ENCODE results near the gene SSMEM1. TPM values are rescaled to one million over a fixed set of nuclear protein-coding genes. Genes with fewer than 3 reads are reported as not detected.

SSMEM1 gene, protein sequence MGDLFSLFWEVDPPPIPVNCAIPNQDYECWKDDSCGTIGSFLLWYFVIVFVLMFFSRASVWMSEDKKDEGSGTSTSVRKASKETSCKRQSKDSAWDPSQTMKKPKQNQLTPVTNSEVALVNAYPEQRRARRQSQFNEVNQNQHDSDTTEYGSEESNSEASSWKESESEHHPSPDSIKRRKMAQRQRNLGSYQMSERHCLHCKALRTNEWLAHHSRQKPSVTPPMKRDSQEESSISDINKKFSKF
- not detected in 2 replicates for polyA plus RNA-seq (2011; rRNA removed)
- not detected in 2 replicates for polyA minus RNA-seq (2011; rRNA and poly(A)+ RNA removed)

DNA sequence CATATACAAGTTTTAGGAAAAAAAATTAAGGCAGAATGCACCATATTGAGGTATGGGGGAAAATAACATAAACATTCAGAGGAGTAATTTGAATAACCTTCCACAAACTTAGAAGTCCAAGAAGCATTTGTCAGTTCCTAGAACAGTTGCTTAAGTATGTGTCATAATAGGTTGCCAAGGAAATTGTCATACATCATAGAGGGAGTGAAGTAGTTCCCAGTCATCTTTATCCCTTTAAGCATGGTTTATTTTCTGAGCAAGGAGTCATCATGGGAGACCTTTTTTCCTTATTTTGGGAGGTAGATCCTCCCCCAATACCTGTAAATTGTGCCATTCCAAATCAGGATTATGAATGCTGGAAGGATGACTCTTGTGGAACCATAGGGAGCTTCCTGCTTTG lies at the start of gene SSMEM1:
TSS of gene SSMEM1 (plus strand) at position 219 of the 400 bp plus-strand sequence. CDS start at position 270, 51 bp downstream.
- CTCF ChIA-PET: interaction anchor here (1.0 kb wide), 1 partner anchor 135 kb away, joined by 3 read pairs; no protein-coding TSS in a partner anchor

DNA sequence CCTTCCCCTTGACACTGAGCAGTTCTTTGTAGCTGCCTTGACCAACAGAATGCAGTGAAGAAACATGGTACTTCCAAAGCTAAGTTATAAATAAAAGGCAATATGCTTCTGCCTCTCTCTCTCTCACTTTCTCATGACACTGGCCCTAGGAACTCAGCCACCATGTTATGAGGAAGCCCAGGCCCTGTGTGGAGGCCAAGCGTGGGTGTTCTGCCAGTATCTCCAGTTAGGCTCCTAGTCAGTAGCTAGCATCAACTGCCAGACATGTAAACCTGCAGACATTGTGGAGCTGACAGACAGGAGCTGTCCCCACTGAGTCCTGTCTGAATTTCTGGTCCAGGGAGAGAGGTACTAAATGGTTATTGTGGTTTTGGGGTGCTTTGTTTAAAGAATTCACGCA lies 47.6 kb upstream of the SSMEM1 start:
- TF ChIP-seq, protein P1, sequence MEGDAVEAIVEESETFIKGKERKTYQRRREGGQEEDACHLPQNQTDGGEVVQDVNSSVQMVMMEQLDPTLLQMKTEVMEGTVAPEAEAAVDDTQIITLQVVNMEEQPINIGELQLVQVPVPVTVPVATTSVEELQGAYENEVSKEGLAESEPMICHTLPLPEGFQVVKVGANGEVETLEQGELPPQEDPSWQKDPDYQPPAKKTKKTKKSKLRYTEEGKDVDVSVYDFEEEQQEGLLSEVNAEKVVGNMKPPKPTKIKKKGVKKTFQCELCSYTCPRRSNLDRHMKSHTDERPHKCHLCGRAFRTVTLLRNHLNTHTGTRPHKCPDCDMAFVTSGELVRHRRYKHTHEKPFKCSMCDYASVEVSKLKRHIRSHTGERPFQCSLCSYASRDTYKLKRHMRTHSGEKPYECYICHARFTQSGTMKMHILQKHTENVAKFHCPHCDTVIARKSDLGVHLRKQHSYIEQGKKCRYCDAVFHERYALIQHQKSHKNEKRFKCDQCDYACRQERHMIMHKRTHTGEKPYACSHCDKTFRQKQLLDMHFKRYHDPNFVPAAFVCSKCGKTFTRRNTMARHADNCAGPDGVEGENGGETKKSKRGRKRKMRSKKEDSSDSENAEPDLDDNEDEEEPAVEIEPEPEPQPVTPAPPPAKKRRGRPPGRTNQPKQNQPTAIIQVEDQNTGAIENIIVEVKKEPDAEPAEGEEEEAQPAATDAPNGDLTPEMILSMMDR (IDR thresholded peaks at IDR 0.05; ENCODE audit: low read depth, low read length): no peak
- no peak overlapping the region for H3K4me3 ChIP-seq (ENCODE audit: low read depth, low read length)
- peaks cover 10% of the 10 kb centered on the region for H3K9me3 ChIP-seq (ENCODE audit: control insufficient read depth, insufficient read depth, low read length)
- no peak overlapping the region for H3K27ac ChIP-seq (ENCODE audit: low read depth, low read length)
- ChIA-PET CTCF (no interaction called here), POLR2A (no interaction called here)
- DNase-seq (ENCODE audit: low read depth, low spot score): no peak
- no peaks in the 10 kb centered on the region for H3K27me3 ChIP-seq (ENCODE audit: control insufficient read depth, insufficient read depth, low read length)

More for the DNA sequence above, at the start of gene SSMEM1:
- no peak within 1 kb of the TSS for H3K27ac ChIP-seq (ENCODE audit: low read depth, low read length)
- no peak for DNase-seq (ENCODE audit: low read depth, low spot score)
- no peaks in the 10 kb centered on the region for H3K27me3 ChIP-seq (ENCODE audit: control insufficient read depth, insufficient read depth, low read length)
- no peak within 1 kb of the TSS for H3K4me3 ChIP-seq (ENCODE audit: low read depth, low read length)
- POLR2A ChIA-PET: interaction anchor here (1.0 kb wide), 1 partner anchor 69 kb away, joined by 3 read pairs; no protein-coding TSS in a partner anchor
- peaks cover 6% of the 10 kb centered on the region; the same call in 1 of the 2 replicates for H3K9me3 ChIP-seq (ENCODE audit: control insufficient read depth, insufficient read depth, low read length)
- TF ChIP-seq, protein P1 (IDR thresholded peaks at IDR 0.05; ENCODE audit: low read depth, low read length): no peak

DNA sequence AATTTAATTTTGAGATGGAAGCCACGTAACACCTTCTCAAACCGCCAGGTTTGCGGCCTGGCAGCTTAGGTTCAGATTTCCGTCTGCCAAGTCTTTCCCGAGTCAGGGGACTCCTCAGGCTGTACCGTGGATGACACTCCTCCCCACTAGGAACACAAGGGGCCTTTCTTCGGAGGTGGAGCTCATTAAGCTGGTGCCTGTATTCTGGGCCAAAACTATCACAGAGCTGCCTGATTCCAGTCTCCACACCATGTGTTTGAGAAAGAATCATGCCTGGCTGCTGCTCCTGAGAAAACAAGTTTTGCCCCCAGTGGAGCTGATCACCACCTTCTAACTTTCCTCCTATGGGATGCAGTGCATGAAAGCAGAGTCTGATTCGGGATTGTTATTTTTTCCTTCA lies 47.2 kb upstream of the SSMEM1 start:
- H3K27ac ChIP-seq (ENCODE audit: low read depth, low read length): no peak overlapping the region
- POLR2A ChIA-PET: no interaction called here
- H3K9me3 ChIP-seq (ENCODE audit: control insufficient read depth, insufficient read depth, low read length): peaks cover 10% of the 10 kb centered on the region
- TF ChIP-seq, protein P1 (IDR thresholded peaks at IDR 0.05; ENCODE audit: low read depth, low read length): no peak
- CTCF ChIA-PET: no interaction called here
- H3K27me3 ChIP-seq (ENCODE audit: control insufficient read depth, insufficient read depth, low read length): no peaks in the 10 kb centered on the region
- DNase-seq (ENCODE audit: low read depth, low spot score): no peak
- no peak overlapping the region for H3K4me3 ChIP-seq (ENCODE audit: low read depth, low read length)

DNA sequence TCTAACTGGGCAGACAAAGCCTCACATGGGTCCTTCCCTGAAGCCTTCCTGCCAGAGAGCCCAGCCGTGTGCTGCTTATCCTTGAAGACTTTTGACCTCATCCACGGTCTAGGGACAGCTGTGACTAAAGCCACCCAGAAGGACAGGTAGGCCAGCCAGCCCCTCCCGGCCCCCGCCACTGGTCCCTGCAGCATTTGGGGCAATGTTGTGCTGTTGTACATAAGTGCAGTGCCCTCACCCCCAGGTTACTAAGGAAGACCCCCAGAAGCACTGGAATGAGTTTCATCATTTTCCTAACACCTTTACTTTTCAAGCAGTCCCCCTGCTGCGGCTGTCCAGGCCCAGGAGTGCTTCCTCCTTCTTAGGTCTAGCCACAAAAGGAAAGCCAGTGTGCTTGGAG lies 45.5 kb upstream of the SSMEM1 start:
- Histone ChIP-seq H3K4me3 (ENCODE audit: low read depth, low read length) (no peak overlapping the region), H3K9me3 (ENCODE audit: control insufficient read depth, insufficient read depth, low read length) (peaks cover 2% of the 10 kb centered on the region; the same call in 1 of the 2 replicates), H3K27me3 (ENCODE audit: control insufficient read depth, insufficient read depth, low read length) (no peaks in the 10 kb centered on the region), H3K27ac (ENCODE audit: low read depth, low read length) (no peak overlapping the region)
- TF ChIP-seq, protein P1 (IDR thresholded peaks at IDR 0.05; ENCODE audit: low read depth, low read length): no peak
- POLR2A ChIA-PET: no interaction called here
- CTCF ChIA-PET: no interaction called here
- no peak for DNase-seq (ENCODE audit: low read depth, low spot score)

DNA sequence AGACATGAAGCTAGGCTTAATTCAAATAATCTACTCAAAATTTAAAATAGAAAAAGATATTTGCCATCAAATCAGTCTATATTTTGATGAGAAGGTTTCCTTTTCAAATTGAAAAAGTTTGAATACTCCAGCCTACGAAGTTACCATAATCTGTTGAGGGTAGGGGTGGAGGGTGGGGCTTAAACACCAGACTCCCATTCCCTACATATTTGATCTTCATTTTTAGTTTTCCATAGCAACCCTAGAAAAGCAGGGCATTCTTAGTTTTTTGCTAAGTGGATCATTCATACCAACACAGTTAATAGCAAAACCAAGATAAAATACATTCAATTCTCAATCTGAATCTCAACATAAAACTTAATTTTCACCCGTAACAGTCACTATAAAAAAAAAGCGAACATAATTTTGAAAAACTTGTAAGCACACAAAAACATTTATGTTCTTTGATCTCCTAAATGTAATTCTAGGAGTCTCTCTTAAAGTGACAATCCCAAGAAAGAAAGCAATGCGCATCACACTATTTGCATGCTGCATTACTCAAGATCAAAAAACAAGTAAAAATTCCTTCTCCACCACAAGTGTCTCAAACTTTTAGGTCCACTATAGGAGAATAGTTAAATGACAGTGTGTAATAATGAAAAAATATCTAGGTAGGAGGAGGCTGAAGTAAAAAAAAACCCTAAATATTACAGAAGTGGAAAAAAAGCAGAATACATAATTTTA lies 33.3 kb upstream of the SSMEM1 start:
- POLR2A ChIA-PET: no interaction called here
- no peak for DNase-seq (ENCODE audit: low read depth, low spot score)
- TF ChIP-seq, protein P1 (IDR thresholded peaks at IDR 0.05; ENCODE audit: low read depth, low read length): no peak
- H3K27ac ChIP-seq (ENCODE audit: low read depth, low read length): no peak overlapping the region
- no peaks in the 10 kb centered on the region for H3K9me3 ChIP-seq (ENCODE audit: control insufficient read depth, insufficient read depth, low read length)
- CTCF ChIA-PET: no interaction called here
- H3K27me3 ChIP-seq (ENCODE audit: control insufficient read depth, insufficient read depth, low read length): no peaks in the 10 kb centered on the region
- H3K4me3 ChIP-seq (ENCODE audit: low read depth, low read length): no peak overlapping the region
